ENCODE results near the gene ERP44. TPM values are rescaled to one million over a fixed set of nuclear protein-coding genes. Genes with fewer than 3 reads are reported as not detected.

ERP44 gene
- polyA plus RNA-seq, 4 donors, result 11.9 to 43.6 (median 21.1) TPM

DNA sequence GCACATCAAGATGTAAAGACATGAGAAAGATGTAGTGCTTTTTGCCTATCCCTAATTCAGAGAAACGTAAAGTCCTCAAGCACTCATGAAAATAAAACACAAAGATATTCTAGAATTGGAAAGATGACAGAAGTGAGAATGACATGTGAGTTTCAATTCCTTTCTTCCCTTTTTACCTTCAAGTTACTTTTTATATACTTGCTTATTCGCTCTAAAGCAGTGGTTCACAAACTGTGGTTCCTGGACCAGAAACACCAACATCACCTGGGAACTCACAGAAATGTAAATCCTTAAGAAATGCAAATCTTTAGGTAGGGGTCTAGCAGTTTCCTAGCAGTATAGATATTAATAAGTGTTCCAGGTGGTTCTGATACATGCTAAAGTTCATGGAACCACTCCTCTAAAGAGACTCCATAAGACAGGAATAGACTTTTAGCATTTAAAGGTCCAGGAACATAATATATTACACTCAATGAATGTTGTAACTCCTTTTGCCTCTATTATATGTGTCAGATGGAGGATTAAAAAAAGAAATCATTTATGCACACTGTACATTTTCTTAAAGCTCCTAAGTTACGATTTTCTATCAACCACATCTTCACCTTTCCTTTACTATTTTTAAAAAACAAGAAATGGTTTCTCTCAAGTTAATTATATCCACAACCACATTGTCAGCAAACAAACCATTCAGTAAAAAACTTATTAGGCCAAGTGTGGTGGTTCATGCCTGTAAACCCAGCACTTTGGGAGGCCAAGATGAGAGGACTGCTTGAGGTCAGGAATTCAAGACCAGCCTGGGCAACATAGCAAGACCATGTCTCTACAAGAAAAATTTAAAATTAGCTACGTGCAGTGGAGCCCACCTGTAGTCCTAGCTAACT lies 39.9 kb downstream of the ERP44 start:
- Histone ChIP-seq H3K27me3 (ENCODE audit: control insufficient read depth in 3 of 3, insufficient read depth in 3 of 3, low read length in 3 of 3) (no peaks in the 10 kb centered on the region), H3K36me3 (ENCODE audit: control insufficient read depth in 3 of 3, insufficient read depth in 2 of 3, low read depth in 1 of 3, low read length in 3 of 3) (peaks cover 3 to 8% (median 4%) of the 10 kb centered on the region in 3 donors), H3K27ac (ENCODE audit: low read depth in 1 of 3, low read length in 2 of 3) (no peak overlapping the region), H3K9me3 (ENCODE audit: control insufficient read depth in 2 of 2, insufficient read depth in 1 of 2, low read depth in 1 of 2, low read length in 1 of 2) (no peaks in the 10 kb centered on the region), H3K4me3 (ENCODE audit: low read depth in 1 of 3, low read length in 3 of 3) (no peak overlapping the region), H3K4me1 (ENCODE audit: control insufficient read depth in 3 of 3, insufficient read depth in 2 of 3, low read depth in 1 of 3, low read length in 2 of 3) (peaks cover 0 to 15% (median 0%) of the 10 kb centered on the region in 3 donors)
- DNase-seq (no peak), FAIRE-seq (no peak)
- WGBS, 3 donors, result 87 to 97% (median 95%) methylated on average over 4 of the region's 4 CpGs

DNA sequence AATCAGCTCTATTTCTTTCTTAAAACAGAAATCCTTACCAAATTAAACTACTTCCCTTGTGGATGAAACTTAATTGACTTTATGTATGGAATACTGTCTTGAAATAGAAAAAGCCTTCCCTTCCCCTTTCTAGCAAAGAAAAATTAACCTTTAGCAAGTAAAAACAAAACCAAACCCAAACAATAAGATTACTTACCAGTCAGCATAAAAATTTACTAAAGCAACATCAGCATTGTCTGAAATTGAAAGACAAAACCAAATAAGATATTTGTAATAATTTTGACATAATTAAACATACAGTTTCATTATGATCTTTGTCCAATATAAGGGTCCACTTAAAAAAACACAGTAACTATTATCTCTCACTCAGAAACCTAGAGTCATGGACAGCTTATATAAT lies 41.2 kb downstream of the ERP44 start:
- no peak overlapping the region for H3K27ac ChIP-seq (ENCODE audit: low read depth in 1 of 3, low read length in 2 of 3)
- H3K4me1 ChIP-seq (ENCODE audit: control insufficient read depth in 3 of 3, insufficient read depth in 2 of 3, low read depth in 1 of 3, low read length in 2 of 3), result peaks cover 0 to 8% (median 0%) of the 10 kb centered on the region in 3 donors
- H3K27me3 ChIP-seq (ENCODE audit: control insufficient read depth in 3 of 3, insufficient read depth in 3 of 3, low read length in 3 of 3), result no peaks in the 10 kb centered on the region
- no peaks in the 10 kb centered on the region for H3K9me3 ChIP-seq (ENCODE audit: control insufficient read depth in 2 of 2, insufficient read depth in 1 of 2, low read depth in 1 of 2, low read length in 1 of 2)
- no peak for FAIRE-seq
- H3K4me3 ChIP-seq (ENCODE audit: low read depth in 1 of 3, low read length in 3 of 3), result no peak overlapping the region
- peaks cover 3 to 8% (median 4%) of the 10 kb centered on the region in 3 donors for H3K36me3 ChIP-seq (ENCODE audit: control insufficient read depth in 3 of 3, insufficient read depth in 2 of 3, low read depth in 1 of 3, low read length in 3 of 3)
- DNase-seq, result no peak

DNA sequence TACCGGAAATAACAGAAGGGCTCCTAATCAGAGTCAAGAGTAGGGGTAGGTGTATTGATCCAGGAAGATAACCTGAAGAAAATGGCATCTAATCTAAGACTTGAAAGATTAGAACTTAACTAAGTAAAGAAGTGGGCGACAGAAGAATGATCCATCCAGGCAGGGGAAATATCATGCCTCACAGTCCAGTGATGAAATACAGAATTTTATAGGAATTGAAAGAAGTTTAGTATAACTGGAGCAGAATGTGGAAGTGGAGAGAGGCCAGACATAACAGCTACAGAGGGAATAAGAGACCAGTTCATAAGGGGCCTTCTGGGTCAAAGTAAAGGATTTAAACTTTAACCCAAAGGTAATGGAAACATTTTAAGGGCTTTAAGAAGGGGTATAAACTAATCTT lies 42.2 kb downstream of the ERP44 start:
- Histone ChIP-seq H3K27me3 (ENCODE audit: control insufficient read depth in 3 of 3, insufficient read depth in 3 of 3, low read length in 3 of 3) (no peaks in the 10 kb centered on the region), H3K4me1 (ENCODE audit: control insufficient read depth in 3 of 3, insufficient read depth in 2 of 3, low read depth in 1 of 3, low read length in 2 of 3) (peaks cover 0 to 6% (median 0%) of the 10 kb centered on the region in 3 donors), H3K36me3 (ENCODE audit: control insufficient read depth in 3 of 3, insufficient read depth in 2 of 3, low read depth in 1 of 3, low read length in 3 of 3) (peaks cover 3 to 8% (median 4%) of the 10 kb centered on the region in 3 donors), H3K9me3 (ENCODE audit: control insufficient read depth in 2 of 2, insufficient read depth in 1 of 2, low read depth in 1 of 2, low read length in 1 of 2) (no peaks in the 10 kb centered on the region), H3K4me3 (ENCODE audit: low read depth in 1 of 3, low read length in 3 of 3) (no peak overlapping the region), H3K27ac (ENCODE audit: low read depth in 1 of 3, low read length in 2 of 3) (no peak overlapping the region)
- 91 to 94% (median 94%) methylated on average over 2 of the region's 2 CpGs for WGBS, 3 donors
- DNase-seq (peak in 1 of 2 donors; percentile 9), FAIRE-seq (no peak)

DNA sequence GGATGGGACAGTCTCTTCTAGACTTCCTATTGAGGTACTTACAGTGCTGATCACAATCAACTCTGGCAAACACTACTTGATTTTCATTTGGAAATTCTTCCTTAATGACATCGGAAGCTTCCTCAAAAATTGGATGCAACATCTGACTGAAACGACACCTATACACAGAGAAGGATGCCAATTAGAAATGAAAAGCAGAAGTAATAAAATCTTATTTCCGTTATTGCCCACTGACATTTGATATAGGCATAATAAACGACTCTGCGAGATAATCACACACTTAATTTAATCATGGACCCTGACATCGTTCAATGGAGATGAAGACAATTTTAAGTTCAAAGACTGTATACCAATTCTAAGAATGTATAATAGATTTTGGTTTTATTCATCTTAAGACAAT lies 46.4 kb downstream of the ERP44 start:
- Histone ChIP-seq H3K9me3 (ENCODE audit: control insufficient read depth in 2 of 2, insufficient read depth in 1 of 2, low read depth in 1 of 2, low read length in 1 of 2) (no peaks in the 10 kb centered on the region), H3K27ac (ENCODE audit: low read depth in 1 of 3, low read length in 2 of 3) (no peak overlapping the region), H3K36me3 (ENCODE audit: control insufficient read depth in 3 of 3, insufficient read depth in 2 of 3, low read depth in 1 of 3, low read length in 3 of 3) (peaks cover 5 to 6% (median 6%) of the 10 kb centered on the region in 3 donors), H3K4me3 (ENCODE audit: low read depth in 1 of 3, low read length in 3 of 3) (no peak overlapping the region), H3K4me1 (ENCODE audit: control insufficient read depth in 3 of 3, insufficient read depth in 2 of 3, low read depth in 1 of 3, low read length in 2 of 3) (peaks cover 0 to 6% (median 0%) of the 10 kb centered on the region in 3 donors), H3K27me3 (ENCODE audit: control insufficient read depth in 3 of 3, insufficient read depth in 3 of 3, low read length in 3 of 3) (no peaks in the 10 kb centered on the region)
- WGBS, 3 donors, result 46 to 65% (median 59%) methylated on average over 6 of the region's 6 CpGs
- no peak for FAIRE-seq
- DNase-seq, result no peak

GRCh38 chr9:100049551-100049950 lies 49.2 kb downstream of the ERP44 start:
- no peaks in the 10 kb centered on the region for H3K9me3 ChIP-seq (ENCODE audit: control insufficient read depth in 2 of 2, insufficient read depth in 1 of 2, low read depth in 1 of 2, low read length in 1 of 2)
- DNase-seq (no peak), FAIRE-seq (peak; percentile 89)
- WGBS, 3 donors, result 71 to 94% (median 93%) methylated on average over 1 of the region's 1 CpG
- no peaks in the 10 kb centered on the region for H3K4me1 ChIP-seq (ENCODE audit: control insufficient read depth in 3 of 3, insufficient read depth in 2 of 3, low read depth in 1 of 3, low read length in 2 of 3)
- H3K27me3 ChIP-seq (ENCODE audit: control insufficient read depth in 3 of 3, insufficient read depth in 3 of 3, low read length in 3 of 3), result no peaks in the 10 kb centered on the region
- H3K27ac ChIP-seq (ENCODE audit: low read depth in 1 of 3, low read length in 2 of 3), result no peak overlapping the region
- H3K4me3 ChIP-seq (ENCODE audit: low read depth in 1 of 3, low read length in 3 of 3), result no peak overlapping the region
- peaks cover 2 to 6% (median 4%) of the 10 kb centered on the region in 3 donors for H3K36me3 ChIP-seq (ENCODE audit: control insufficient read depth in 3 of 3, insufficient read depth in 2 of 3, low read depth in 1 of 3, low read length in 3 of 3)

DNA sequence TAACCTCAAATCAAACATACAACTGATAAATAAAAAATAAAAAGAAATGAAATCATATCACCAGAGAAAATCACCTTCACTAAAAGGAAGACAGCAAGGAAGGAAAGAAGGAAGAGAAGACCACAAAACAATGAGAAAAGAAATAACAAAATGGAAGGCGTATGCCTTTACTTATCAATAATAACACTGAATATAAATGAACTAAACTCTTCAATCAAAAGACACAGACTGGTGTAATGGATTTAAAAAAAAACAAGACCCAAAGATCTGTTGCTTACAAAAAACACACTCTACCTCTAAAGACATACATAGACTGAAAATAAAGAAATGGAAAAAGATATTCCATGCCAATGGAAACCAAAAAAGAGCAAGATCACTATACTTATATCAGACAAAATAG lies 60.3 kb downstream of the ERP44 start:
- Histone ChIP-seq H3K9me3 (ENCODE audit: control insufficient read depth in 2 of 2, insufficient read depth in 1 of 2, low read depth in 1 of 2, low read length in 1 of 2) (peaks cover 0 to 18% of the 10 kb centered on the region in 2 donors), H3K36me3 (ENCODE audit: control insufficient read depth in 3 of 3, insufficient read depth in 2 of 3, low read depth in 1 of 3, low read length in 3 of 3) (peaks cover 0 to 16% (median 0%) of the 10 kb centered on the region in 3 donors), H3K4me1 (ENCODE audit: control insufficient read depth in 3 of 3, insufficient read depth in 2 of 3, low read depth in 1 of 3, low read length in 2 of 3) (no peaks in the 10 kb centered on the region), H3K27ac (ENCODE audit: low read depth in 1 of 3, low read length in 2 of 3) (no peak overlapping the region), H3K27me3 (ENCODE audit: control insufficient read depth in 3 of 3, insufficient read depth in 3 of 3, low read length in 3 of 3) (no peaks in the 10 kb centered on the region), H3K4me3 (ENCODE audit: low read depth in 1 of 3, low read length in 3 of 3) (no peak overlapping the region)
- WGBS, 3 donors, result 96 to 100% (median 98%) methylated on average over 1 of the region's 1 CpG
- FAIRE-seq (no peak), DNase-seq (no peak)

DNA sequence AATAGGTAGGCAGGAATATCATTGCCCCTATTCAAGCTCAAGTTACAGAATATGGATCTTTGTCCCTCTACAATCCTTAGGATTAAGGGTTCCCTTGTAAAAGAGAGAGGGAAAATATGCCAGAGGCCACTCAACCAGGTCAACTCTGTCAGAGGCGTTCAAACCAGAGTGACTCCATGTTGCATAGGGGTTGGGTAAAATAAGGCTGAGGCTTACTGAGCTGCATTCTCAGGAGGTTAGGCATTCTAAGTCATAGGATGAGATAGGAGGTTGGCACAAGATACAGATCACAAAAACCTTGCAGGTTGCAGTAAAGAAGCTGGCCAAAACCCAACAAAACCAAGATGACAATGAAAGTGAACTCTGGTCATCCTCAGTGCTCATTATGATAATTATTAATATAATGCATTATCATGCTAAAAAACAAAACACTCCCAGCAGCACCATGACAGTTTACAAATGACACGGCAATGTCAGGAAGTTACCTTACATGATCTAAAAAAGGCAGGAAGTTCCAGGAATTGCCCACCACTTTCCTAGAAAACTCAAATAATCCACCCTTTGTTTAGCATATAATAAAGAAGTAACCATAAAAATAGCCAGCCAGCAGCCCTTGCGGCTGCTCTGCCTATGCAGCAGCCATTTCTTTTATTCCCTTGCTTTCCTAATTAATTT lies 64.8 kb downstream of the ERP44 start:
- DNase-seq, result no peak
- no peak for FAIRE-seq
- H3K27ac ChIP-seq (ENCODE audit: low read depth in 1 of 3, low read length in 2 of 3), result no peak overlapping the region
- 90 to 95% (median 95%) methylated on average over 3 of the region's 3 CpGs for WGBS, 3 donors
- no peaks in the 10 kb centered on the region for H3K27me3 ChIP-seq (ENCODE audit: control insufficient read depth in 3 of 3, insufficient read depth in 3 of 3, low read length in 3 of 3)
- H3K4me3 ChIP-seq (ENCODE audit: low read depth in 1 of 3, low read length in 3 of 3), result no peak overlapping the region
- no peaks in the 10 kb centered on the region for H3K4me1 ChIP-seq (ENCODE audit: control insufficient read depth in 3 of 3, insufficient read depth in 2 of 3, low read depth in 1 of 3, low read length in 2 of 3)
- peaks cover 0 to 13% (median 6%) of the 10 kb centered on the region in 3 donors for H3K36me3 ChIP-seq (ENCODE audit: control insufficient read depth in 3 of 3, insufficient read depth in 2 of 3, low read depth in 1 of 3, low read length in 3 of 3)
- peaks cover 0 to 15% of the 10 kb centered on the region in 2 donors for H3K9me3 ChIP-seq (ENCODE audit: control insufficient read depth in 2 of 2, insufficient read depth in 1 of 2, low read depth in 1 of 2, low read length in 1 of 2)

GRCh38 chr9:100030548-100030947 lies 68.3 kb downstream of the ERP44 start:
- FAIRE-seq (no peak), DNase-seq (no peak)

More at GRCh38 chr9:100030548-100030947, 68.3 kb downstream of the ERP44 start:
- Histone ChIP-seq H3K27me3 (ENCODE audit: control insufficient read depth in 3 of 3, insufficient read depth in 3 of 3, low read length in 3 of 3) (no peaks in the 10 kb centered on the region), H3K27ac (ENCODE audit: low read depth in 1 of 3, low read length in 2 of 3) (no peak overlapping the region), H3K36me3 (ENCODE audit: control insufficient read depth in 3 of 3, insufficient read depth in 2 of 3, low read depth in 1 of 3, low read length in 3 of 3) (peaks cover 0 to 6% (median 5%) of the 10 kb centered on the region in 3 donors), H3K9me3 (ENCODE audit: control insufficient read depth in 2 of 2, insufficient read depth in 1 of 2, low read depth in 1 of 2, low read length in 1 of 2) (peaks cover 0 to 8% of the 10 kb centered on the region in 2 donors), H3K4me3 (ENCODE audit: low read depth in 1 of 3, low read length in 3 of 3) (no peak overlapping the region), H3K4me1 (ENCODE audit: control insufficient read depth in 3 of 3, insufficient read depth in 2 of 3, low read depth in 1 of 3, low read length in 2 of 3) (no peaks in the 10 kb centered on the region)
- WGBS, 3 donors, result 91 to 96% (median 94%) methylated on average over 2 of the region's 2 CpGs
